Pons (tissue), 1 donor: ENCODE measurements around the gene COLEC12.

ENCODE experiments used
- DNase-seq: peaks from one replicate; pipeline ENCODE4 v3.0.0-alpha.2; 2016; ENCODE audit warnings: low spot score

Gene COLEC12

DNA sequence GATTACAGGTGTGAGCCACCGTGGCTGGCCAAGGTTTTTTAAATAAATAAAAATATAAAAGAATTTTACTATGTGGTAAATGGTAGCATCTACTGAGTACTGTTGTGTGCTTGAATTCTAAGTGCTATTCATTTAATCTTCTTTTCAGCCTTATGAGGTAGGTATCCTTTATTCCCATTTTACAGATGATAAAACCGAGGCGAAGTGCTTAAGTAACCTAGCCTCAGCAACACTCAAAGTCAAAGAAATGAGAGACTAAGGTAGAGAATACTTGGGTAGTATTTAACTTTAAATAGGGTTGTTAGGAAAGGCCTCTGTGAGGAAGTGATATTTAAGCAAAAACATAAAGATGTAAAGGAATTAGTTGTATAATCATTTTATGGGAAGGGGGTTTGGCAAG is 227.0 kb downstream of the COLEC12 start:
- DNase-seq, result no peak

DNA sequence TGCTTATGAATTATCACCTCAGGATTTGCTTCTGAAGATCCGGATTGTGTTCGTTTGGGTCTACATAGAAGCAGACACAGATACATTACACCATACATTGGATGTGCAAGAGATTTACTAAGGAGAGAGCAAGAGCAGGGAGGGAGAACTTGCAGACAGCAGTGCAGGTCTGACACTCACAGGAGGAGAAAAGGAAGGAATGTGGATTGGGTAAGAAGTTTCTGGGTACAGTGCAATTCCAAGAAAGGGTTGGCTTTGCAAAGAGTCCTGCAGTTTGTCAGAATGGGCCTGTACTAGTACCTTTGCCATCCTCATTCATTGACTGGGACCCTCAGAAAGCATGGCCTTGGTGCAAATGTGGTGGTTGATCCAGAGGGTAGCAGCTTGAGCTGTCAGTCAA is 227.9 kb downstream of the COLEC12 start:
- DNase-seq, result no peak

DNA sequence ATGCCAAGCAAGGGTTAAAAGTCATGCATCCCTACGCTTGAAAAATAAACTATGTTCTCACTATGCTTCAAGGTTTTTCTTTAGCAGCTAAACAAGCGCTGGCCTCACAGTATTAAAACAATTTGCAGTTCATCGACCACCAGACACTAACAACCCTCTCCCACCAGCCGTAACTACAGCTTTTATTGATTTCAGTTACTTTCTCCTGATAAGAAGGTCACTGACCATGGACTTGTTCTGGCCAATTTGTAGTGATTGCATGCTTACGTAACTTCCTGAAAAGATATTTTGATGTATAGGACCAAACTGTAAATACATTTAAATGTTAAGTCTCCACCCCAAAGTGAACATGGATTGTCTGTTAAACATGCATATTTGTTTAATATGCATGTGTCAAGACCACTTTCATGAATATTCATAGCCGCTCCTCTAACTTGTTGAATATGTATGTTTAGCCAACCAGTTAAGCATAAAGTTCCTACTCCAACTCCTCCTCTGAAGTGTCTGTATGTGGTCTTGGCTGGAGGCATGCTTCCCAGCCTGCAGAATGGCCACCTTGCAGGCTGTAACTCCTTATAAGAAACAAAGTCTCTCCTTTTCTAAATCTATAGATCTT is 230.9 kb downstream of the COLEC12 start:
- no peak for DNase-seq

DNA sequence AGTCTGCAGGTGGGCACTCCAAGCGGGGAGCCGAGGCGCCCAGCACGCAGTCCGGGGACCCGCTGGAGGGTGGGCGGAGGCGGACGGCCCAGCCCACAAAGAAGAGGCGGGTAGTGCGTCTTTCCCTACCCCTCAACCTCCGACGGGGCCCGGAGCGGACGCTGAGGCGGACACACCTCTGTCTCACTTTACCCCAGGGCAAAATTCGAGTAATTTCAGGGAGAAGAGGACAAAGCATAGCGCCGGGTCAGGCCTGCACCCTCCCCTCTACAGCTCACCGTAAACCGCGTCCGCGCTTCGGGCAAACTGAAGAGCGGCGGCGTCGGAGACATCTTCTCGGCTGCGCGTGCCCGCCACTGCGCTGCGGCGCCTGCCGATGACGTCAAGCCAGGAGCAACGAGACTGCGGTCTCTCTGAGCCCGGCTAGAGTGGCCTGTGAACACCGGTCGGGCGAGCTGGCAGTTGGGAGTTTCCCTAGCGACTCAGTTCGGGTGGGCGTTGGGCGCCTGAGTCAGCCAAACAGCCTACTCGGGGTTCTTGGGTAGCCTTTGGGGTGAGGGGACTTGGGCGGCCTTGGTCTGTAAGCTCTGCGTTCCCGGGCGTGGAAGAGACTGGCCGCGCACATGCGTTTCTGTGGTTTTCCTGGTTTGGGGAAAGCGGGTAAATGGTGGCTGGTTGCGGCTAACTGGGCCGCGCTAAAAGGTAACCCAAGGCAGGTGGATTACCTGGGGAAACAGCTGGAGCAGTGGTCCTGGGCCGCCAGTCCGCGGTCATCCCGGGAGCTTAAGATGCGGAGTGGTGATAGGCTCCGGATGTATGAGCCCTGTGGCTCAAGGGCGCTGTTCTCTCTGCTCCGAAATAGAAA is 232.6 kb downstream of the COLEC12 start, which contains the start of gene THOC1:
THOC1 (minus strand) TSS at position 360 of the 865 bp plus-strand sequence; CDS start at position 332, 28 bp downstream.
- DNase-seq, result peak; percentile 84

DNA sequence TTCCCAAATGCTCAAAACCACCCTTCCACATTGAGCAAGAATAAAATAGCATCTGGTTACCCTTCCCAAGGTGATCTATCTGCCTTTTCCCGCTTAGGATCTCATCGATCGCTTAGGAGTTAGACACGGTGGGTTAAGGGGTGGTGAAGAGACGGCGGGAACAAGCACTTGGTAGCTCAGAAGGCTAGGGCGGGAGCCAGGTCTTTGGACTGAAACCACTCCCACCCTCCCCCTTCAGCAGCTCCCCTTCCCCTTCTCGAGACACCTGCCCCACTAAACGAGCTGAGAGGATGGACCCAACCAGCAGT is 233.2 kb downstream of the COLEC12 start:
- peak; percentile 20 for DNase-seq
